ENCODE measurements around the gene CLIC4. TPM values are rescaled to one million over a fixed set of nuclear protein-coding genes. Genes with fewer than 3 reads are reported as not detected.

Gene CLIC4
- total and polyA plus RNA-seq, 2 of the 8 experiments (the other 6 are each of a cell fraction or from before 2014, with no cell fraction given), result 77.5 to 293 TPM

DNA sequence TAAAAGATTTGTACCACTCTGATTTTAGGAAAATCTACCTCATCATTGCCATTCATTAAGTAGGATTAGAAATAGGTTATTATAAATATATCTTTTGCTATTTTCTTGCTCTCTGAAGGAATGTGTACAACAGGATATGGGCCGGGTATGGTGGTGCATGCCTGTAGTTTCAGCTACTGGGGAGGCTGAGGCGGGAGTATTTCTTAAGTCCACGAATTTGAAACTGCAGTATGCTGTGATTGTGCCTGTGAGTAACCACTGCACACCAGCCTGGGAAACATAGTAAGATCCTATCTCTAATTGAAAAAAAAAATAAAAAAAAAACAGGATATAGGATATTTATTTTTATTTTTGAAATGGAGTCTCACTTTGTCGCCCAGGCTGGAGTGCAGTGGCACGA lies 50.0 kb downstream of the CLIC4 start:
- TF ChIP-seq TEAD4 (IDR thresholded peaks at IDR 0.05; ENCODE audit: low read depth, low read length) (no peak), EGR1 (IDR thresholded peaks at IDR 0.05; ENCODE audit: borderline replicate concordance, low read depth, low read length) (no peak), SAP30 (IDR thresholded peaks at IDR 0.05; ENCODE audit: insufficient read depth, insufficient replicate concordance, low read length) (no peak), BCL11A (IDR thresholded peaks at IDR 0.05; ENCODE audit: low read depth in 2 of 2, low read length in 2 of 2) (no peak)
- DNase-seq (ENCODE audit: low read depth in 1 of 2, low spot score in 2 of 2), result no peak
- no peak overlapping the region for H2BK15ac ChIP-seq (ENCODE audit: low read length)
- H3K4ac ChIP-seq (replicated peaks; ENCODE audit: insufficient read length, low read depth, low read length), result no peak overlapping the region
- H3K79me2 ChIP-seq (ENCODE audit: control insufficient read depth in 1 of 2, insufficient read depth in 2 of 2, low read length in 2 of 2), result peaks cover 5 to 73% of the 10 kb centered on the region in 2 experiments; a peak in 3 of 4 replicates
- no peaks in the 10 kb centered on the region for H3K27me3 ChIP-seq (replicated peaks in 1 of 4; ENCODE audit: control insufficient read depth in 3 of 4, extremely low read depth in 1 of 4, insufficient read depth in 3 of 4, low read length in 3 of 4)
- H2BK5ac ChIP-seq (ENCODE audit: low read depth, low read length), result no peak overlapping the region
- H4K5ac ChIP-seq (ENCODE audit: insufficient read length, low read depth, low read length), result no peak overlapping the region
- WGBS, 2 experiments (ENCODE audit: extremely low coverage in 1 of 2, insufficient coverage in 1 of 2, insufficient read length in 1 of 2, insufficient replicate concordance in 2 of 2, low coverage in 1 of 2, low lambda C conversion rate in 2 of 2, missing lambda C conversion rate in 1 of 2), result 97% methylated on average over 5 of the region's 5 CpGs; no CpG with 5 or more reads in 1 of the 2 experiments
- no peaks in the 10 kb centered on the region; the same call in 1 of the 2 replicates for H3K23me2 ChIP-seq (ENCODE audit: low read depth, low read length)
- FAIRE-seq, result no peak
- no peak overlapping the region for H2AK5ac ChIP-seq (ENCODE audit: low read depth, low read length)
- H2AFZ ChIP-seq (ENCODE audit: low read length), result no peak overlapping the region
- no peaks in the 10 kb centered on the region for H3K4me1 ChIP-seq (replicated peaks in 1 of 4; ENCODE audit: control insufficient read depth in 3 of 4, insufficient read depth in 4 of 4, low read length in 3 of 4)
- 0 out of 2 replicates have a peak, but pooled peaks cover 2% of the 10 kb centered on the region for H3K79me1 ChIP-seq (ENCODE audit: low read depth, low read length)
- peaks cover 7 to 22% (median 14%) of the 10 kb centered on the region in 4 experiments; a peak in 6 of 8 replicates for H3K36me3 ChIP-seq (ENCODE audit: control insufficient read depth in 2 of 4, insufficient read depth in 4 of 4, low read length in 3 of 4)
- no peak overlapping the region for H2BK20ac ChIP-seq (ENCODE audit: low read length)
- CTCF ChIA-PET (ENCODE audit: partially characterized antibody), result interaction anchor here (0.6 kb wide), 1 partner anchor 64 kb away, joined by 3 read pairs; no protein-coding TSS in a partner anchor
- no peak overlapping the region for H3K27ac ChIP-seq (ENCODE audit: low read depth, low read length)
- H3K14ac ChIP-seq (ENCODE audit: insufficient read length), result no peak overlapping the region
- no peak overlapping the region for H2BK120ac ChIP-seq (replicated peaks; ENCODE audit: low read depth, low read length)
- no peak overlapping the region for H3K23ac ChIP-seq (ENCODE audit: insufficient read length)
- H4K20me1 ChIP-seq (replicated peaks in 1 of 2; ENCODE audit: control insufficient read depth in 1 of 2, insufficient read depth in 2 of 2, low read length in 2 of 2), result peaks cover 2 to 3% of the 10 kb centered on the region in 2 experiments
- no peak overlapping the region for H4K91ac ChIP-seq (replicated peaks; ENCODE audit: insufficient read length, low read length)
- H3K56ac ChIP-seq (replicated peaks; ENCODE audit: insufficient read length, low read depth, low read length), result no peak overlapping the region
- no peak overlapping the region for H3K18ac ChIP-seq (ENCODE audit: extremely low read depth, low read length)
- H4K8ac ChIP-seq (ENCODE audit: extremely low read depth, insufficient read depth, low read length), result no peak overlapping the region
- no peak overlapping the region for H3K9ac ChIP-seq (replicated peaks in 1 of 4; ENCODE audit: extremely low read depth in 1 of 4, low read depth in 3 of 4, low read length in 3 of 4)
- no peak overlapping the region for H3K4me3 ChIP-seq (ENCODE audit: extremely low read depth in 1 of 4, insufficient read depth in 2 of 4, low read depth in 3 of 4, low read length in 4 of 4)
- POLR2A ChIA-PET (ENCODE audit: partially characterized antibody), result interaction anchor here (0.6 kb wide), 1 partner anchor 142 kb away, joined by 3 read pairs; no protein-coding TSS in a partner anchor
- no peak overlapping the region for H2BK12ac ChIP-seq (ENCODE audit: low read depth, low read length)
- no peak overlapping the region for H3K4me2 ChIP-seq (ENCODE audit: insufficient read depth in 1 of 2, low read depth in 2 of 2, low read length in 2 of 2)
- H3K9me3 ChIP-seq (ENCODE audit: insufficient read depth in 2 of 2, low read depth in 1 of 2, low read length in 1 of 2), result peaks cover 10 to 12% of the 10 kb centered on the region in 2 experiments; a peak in 3 of 4 replicates
